HEK293 (cell line): ENCODE results near the gene HSPA14.

ENCODE experiments used
- CTCF ChIA-PET: fragments of 350-600 bp; formaldehyde crosslinking; extraction: SDS; loops from one replicate; lab custom pipeline; 2021; ENCODE audit warnings: antibody characterized with exemption; lab: Yijun Ruan, JAX
- POLR2A ChIA-PET: fragments of 300-600 bp; formaldehyde crosslinking; extraction: SDS; loops from one replicate; lab custom pipeline; 2020; ENCODE audit warnings: antibody characterized with exemption, inconsistent platforms; lab: Yijun Ruan, JAX
- H3K27ac ChIP-seq: fragments of 200-500 bp; sonication (Bioruptor generic); 2 replicates; pipeline ENCODE4 v1.5.1; 2014; ENCODE audit warnings: low read depth, low read length, control low read depth, inconsistent platforms; ENCODE audit errors: extremely low read depth
- H3K36me3 ChIP-seq, 2 experiments: fragments of 200-500 bp in 1 of 2; sonication (Bioruptor generic) in 1 of 2; 1 replicate in 1 of 2; 2 replicates in 1 of 2; pipeline ENCODE4 v1.5.1; 2014 to 2017; ENCODE audit warnings: inconsistent platforms in 2 of 2, low read length in 2 of 2; ENCODE audit not compliant: control insufficient read depth in 2 of 2, insufficient read depth in 1 of 2
- H3K4me1 ChIP-seq: fragments of 200-500 bp; sonication (Bioruptor generic); 2 replicates; pipeline ENCODE4 v1.5.1; 2014; ENCODE audit warnings: mild to moderate bottlenecking, low read length, inconsistent platforms; ENCODE audit not compliant: control insufficient read depth, insufficient read depth
- H3K4me3 ChIP-seq: 2 replicates; pipeline ENCODE4 v1.5.1; 2011; ENCODE audit warnings: low read depth, mild to moderate bottlenecking, control low read depth, low read length, moderate library complexity
- H3K9me3 ChIP-seq: fragments of 200-500 bp; sonication (Bioruptor generic); 2 replicates; pipeline ENCODE4 v1.5.1; 2014; ENCODE audit warnings: low read depth, low read length, inconsistent platforms; ENCODE audit not compliant: control insufficient read depth, insufficient read depth
- BCL11B ChIP-seq: fragments of 450-650 bp; formaldehyde crosslinking; IDR thresholded peaks from 2 replicates; pipeline ENCODE4 v1.5.1; 2016; ENCODE audit warnings: low read depth, missing biosample characterization, missing genetic modification characterization
- KLF1 ChIP-seq: fragments of 450-650 bp; formaldehyde crosslinking; IDR thresholded peaks from 2 replicates; pipeline ENCODE4 v1.5.1; 2016; ENCODE audit warnings: missing biosample characterization, missing genetic modification characterization
- KLF17 ChIP-seq: fragments of 450-650 bp; formaldehyde crosslinking; IDR thresholded peaks from 2 replicates; pipeline ENCODE4 v1.5.1; 2016; ENCODE audit warnings: missing biosample characterization, missing genetic modification characterization
- PRDM1 ChIP-seq: fragments of 450-650 bp; formaldehyde crosslinking; IDR thresholded peaks from 2 replicates; pipeline ENCODE4; 2016; ENCODE audit warnings: missing biosample characterization, missing genetic modification characterization
- TCF7L2 ChIP-seq: IDR thresholded peaks from 2 replicates; pipeline ENCODE4 v1.6.1; 2011; ENCODE audit warnings: low read depth, mild to moderate bottlenecking, inconsistent platforms, low read length, moderate library complexity, borderline replicate concordance
- YY2 ChIP-seq: fragments of 450-650 bp; formaldehyde crosslinking; IDR thresholded peaks from 2 replicates; pipeline ENCODE4 v1.5.1; 2016; ENCODE audit warnings: missing biosample characterization, missing genetic modification characterization
- ZBTB1 ChIP-seq: fragments of 450-650 bp; formaldehyde crosslinking; IDR thresholded peaks from 2 replicates; pipeline ENCODE4 v1.5.1; 2016; ENCODE audit warnings: missing biosample characterization, missing genetic modification characterization
- ZBTB48 ChIP-seq: fragments of 450-650 bp; formaldehyde crosslinking; IDR thresholded peaks from 2 replicates; pipeline ENCODE4 v1.5.1; 2016; ENCODE audit warnings: missing biosample characterization, missing genetic modification characterization
- ZNF132 ChIP-seq: fragments of 450-650 bp; formaldehyde crosslinking; IDR thresholded peaks from 2 replicates; pipeline ENCODE4 v1.5.1; 2017; ENCODE audit warnings: missing biosample characterization, missing genetic modification characterization, borderline replicate concordance
- ZNF140 ChIP-seq: fragments of 450-650 bp; formaldehyde crosslinking; IDR thresholded peaks from 2 replicates; pipeline ENCODE4 v1.5.1; 2016; ENCODE audit warnings: missing biosample characterization, missing genetic modification characterization
- ZNF302 ChIP-seq: fragments of 450-650 bp; formaldehyde crosslinking; IDR thresholded peaks from 2 replicates; pipeline ENCODE4 v1.5.1; 2016; ENCODE audit warnings: missing biosample characterization, missing genetic modification characterization, low read depth
- ZNF341 ChIP-seq: fragments of 450-650 bp; formaldehyde crosslinking; IDR thresholded peaks from 2 replicates; pipeline ENCODE4; 2016; ENCODE audit warnings: low read depth, missing biosample characterization, missing genetic modification characterization
- ZNF501 ChIP-seq: fragments of 450-650 bp; formaldehyde crosslinking; IDR thresholded peaks from 2 replicates; pipeline ENCODE4 v1.5.1; 2016; ENCODE audit warnings: missing biosample characterization, missing genetic modification characterization
- ZNF529 ChIP-seq: fragments of 450-650 bp; formaldehyde crosslinking; IDR thresholded peaks from 2 replicates; pipeline ENCODE4 v1.5.1; 2017; ENCODE audit warnings: missing genetic modification characterization, missing biosample characterization; ENCODE audit not compliant: insufficient replicate concordance
- ZNF560 ChIP-seq: fragments of 450-650 bp; formaldehyde crosslinking; IDR thresholded peaks from 2 replicates; pipeline ENCODE4 v1.5.1; 2017; ENCODE audit warnings: missing biosample characterization, missing genetic modification characterization, borderline replicate concordance
- ZNF658 ChIP-seq: fragments of 450-650 bp; formaldehyde crosslinking; IDR thresholded peaks from 2 replicates; pipeline ENCODE4; 2016; ENCODE audit warnings: missing biosample characterization, missing genetic modification characterization
- ZNF701 ChIP-seq: fragments of 450-650 bp; formaldehyde crosslinking; IDR thresholded peaks from 2 replicates; pipeline ENCODE4 v1.5.1; 2016; ENCODE audit warnings: missing biosample characterization, missing genetic modification characterization
- ZNF76 ChIP-seq: fragments of 450-650 bp; formaldehyde crosslinking; IDR thresholded peaks from 2 replicates; pipeline ENCODE4; 2016; ENCODE audit warnings: low read depth, missing biosample characterization, missing genetic modification characterization, borderline replicate concordance
- ZNF843 ChIP-seq: fragments of 450-650 bp; formaldehyde crosslinking; IDR thresholded peaks from 2 replicates; pipeline ENCODE4 v1.5.1; 2016; ENCODE audit warnings: missing biosample characterization, missing genetic modification characterization
- TF ChIP-seq, protein P1 (sequence below): fragments of 450-650 bp; formaldehyde crosslinking; IDR thresholded peaks from 2 replicates; pipeline ENCODE4 v1.5.1; 2016; ENCODE audit warnings: missing biosample characterization, missing genetic modification characterization
- TF ChIP-seq, protein P2 (sequence below): fragments of 450-650 bp; formaldehyde crosslinking; IDR thresholded peaks from 2 replicates; pipeline ENCODE4 v1.5.1; 2016; ENCODE audit warnings: missing biosample characterization, missing genetic modification characterization

HSPA14 gene

GRCh38 chr10:14880229-14880628 lies 42.1 kb downstream of the HSPA14 start:
- Histone ChIP-seq H3K4me1 (no peaks in the 10 kb centered on the region), H3K27ac (no peak overlapping the region)
- POLR2A ChIA-PET = interaction anchor here (1.1 to 4.9 kb wide), 2 partner anchors 13 to 42 kb away, joined by 3 to 68 read pairs; partner anchors contain the start of genes CDNF, HSPA14 and MSANTD7
- TF ChIP-seq ZBTB48 (peak; percentile 22; the same call in 1 of the 2 replicates), PRDM1 (tag by site-specific recombination) (peak; percentile 61), ZNF529 (tag by site-specific recombination) (no peak), ZNF302 (no peak), ZNF658 (no peak), ZNF560 (tag by site-specific recombination) (no peak), ZNF843 (no peak)
- TF ChIP-seq, protein P1, sequence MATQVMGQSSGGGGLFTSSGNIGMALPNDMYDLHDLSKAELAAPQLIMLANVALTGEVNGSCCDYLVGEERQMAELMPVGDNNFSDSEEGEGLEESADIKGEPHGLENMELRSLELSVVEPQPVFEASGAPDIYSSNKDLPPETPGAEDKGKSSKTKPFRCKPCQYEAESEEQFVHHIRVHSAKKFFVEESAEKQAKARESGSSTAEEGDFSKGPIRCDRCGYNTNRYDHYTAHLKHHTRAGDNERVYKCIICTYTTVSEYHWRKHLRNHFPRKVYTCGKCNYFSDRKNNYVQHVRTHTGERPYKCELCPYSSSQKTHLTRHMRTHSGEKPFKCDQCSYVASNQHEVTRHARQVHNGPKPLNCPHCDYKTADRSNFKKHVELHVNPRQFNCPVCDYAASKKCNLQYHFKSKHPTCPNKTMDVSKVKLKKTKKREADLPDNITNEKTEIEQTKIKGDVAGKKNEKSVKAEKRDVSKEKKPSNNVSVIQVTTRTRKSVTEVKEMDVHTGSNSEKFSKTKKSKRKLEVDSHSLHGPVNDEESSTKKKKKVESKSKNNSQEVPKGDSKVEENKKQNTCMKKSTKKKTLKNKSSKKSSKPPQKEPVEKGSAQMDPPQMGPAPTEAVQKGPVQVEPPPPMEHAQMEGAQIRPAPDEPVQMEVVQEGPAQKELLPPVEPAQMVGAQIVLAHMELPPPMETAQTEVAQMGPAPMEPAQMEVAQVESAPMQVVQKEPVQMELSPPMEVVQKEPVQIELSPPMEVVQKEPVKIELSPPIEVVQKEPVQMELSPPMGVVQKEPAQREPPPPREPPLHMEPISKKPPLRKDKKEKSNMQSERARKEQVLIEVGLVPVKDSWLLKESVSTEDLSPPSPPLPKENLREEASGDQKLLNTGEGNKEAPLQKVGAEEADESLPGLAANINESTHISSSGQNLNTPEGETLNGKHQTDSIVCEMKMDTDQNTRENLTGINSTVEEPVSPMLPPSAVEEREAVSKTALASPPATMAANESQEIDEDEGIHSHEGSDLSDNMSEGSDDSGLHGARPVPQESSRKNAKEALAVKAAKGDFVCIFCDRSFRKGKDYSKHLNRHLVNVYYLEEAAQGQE (tag by site-specific recombination) = peak; percentile 97
- TF ChIP-seq, protein P2, sequence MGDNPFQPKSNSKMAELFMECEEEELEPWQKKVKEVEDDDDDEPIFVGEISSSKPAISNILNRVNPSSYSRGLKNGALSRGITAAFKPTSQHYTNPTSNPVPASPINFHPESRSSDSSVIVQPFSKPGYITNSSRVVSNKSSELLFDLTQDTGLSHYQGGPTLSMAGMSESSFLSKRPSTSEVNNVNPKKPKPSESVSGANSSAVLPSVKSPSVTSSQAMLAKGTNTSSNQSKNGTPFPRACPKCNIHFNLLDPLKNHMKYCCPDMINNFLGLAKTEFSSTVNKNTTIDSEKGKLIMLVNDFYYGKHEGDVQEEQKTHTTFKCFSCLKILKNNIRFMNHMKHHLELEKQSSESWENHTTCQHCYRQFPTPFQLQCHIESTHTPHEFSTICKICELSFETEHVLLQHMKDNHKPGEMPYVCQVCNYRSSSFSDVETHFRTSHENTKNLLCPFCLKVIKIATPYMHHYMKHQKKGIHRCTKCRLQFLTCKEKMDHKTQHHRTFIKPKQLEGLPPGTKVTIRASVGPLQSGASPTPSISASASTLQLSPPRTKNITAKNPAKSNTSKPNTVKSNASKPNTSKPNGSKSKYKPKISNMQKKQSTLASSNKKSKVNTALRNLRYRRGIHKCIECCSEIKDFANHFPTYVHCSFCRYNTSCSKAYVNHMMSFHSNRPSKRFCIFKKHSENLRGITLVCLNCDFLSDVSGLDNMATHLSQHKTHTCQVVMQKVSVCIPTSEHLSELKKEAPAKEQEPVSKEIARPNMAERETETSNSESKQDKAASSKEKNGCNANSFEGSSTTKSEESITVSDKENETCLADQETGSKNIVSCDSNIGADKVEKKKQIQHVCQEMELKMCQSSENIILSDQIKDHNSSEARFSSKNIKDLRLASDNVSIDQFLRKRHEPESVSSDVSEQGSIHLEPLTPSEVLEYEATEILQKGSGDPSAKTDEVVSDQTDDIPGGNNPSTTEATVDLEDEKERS (tag by site-specific recombination) = no peak
- TF ChIP-seq, all 188 proteins: peak for 3
- peaks cover 9 to 41% of the 10 kb centered on the region in 2 experiments; a peak in 2 of 3 replicates for H3K36me3 ChIP-seq
- peak overlapping the region; percentile 82 for H3K4me3 ChIP-seq
- no peaks in the 10 kb centered on the region for H3K9me3 ChIP-seq
- CTCF ChIA-PET = interaction anchor here (0.8 kb wide), 1 partner anchor 23 kb away, joined by 4 read pairs; no protein-coding TSS in a partner anchor

GRCh38 chr10:14884082-14884481 lies 46.0 kb downstream of the HSPA14 start:
- TF ChIP-seq KLF17 (tag by site-specific recombination) (no peak), ZNF140 (tag by site-specific recombination) (peak; percentile 71; the same call in 1 of the 2 replicates)
- TF ChIP-seq, all 188 proteins: peak for 1
- ChIA-PET CTCF (no interaction called here), POLR2A (no interaction called here)
- H3K9me3 ChIP-seq = no peaks in the 10 kb centered on the region
- no peaks in the 10 kb centered on the region for H3K4me1 ChIP-seq
- peaks cover 20 to 58% of the 10 kb centered on the region in 2 experiments; a peak in 2 of 3 replicates for H3K36me3 ChIP-seq
- H3K27ac ChIP-seq = no peak overlapping the region
- no peak overlapping the region for H3K4me3 ChIP-seq

DNA sequence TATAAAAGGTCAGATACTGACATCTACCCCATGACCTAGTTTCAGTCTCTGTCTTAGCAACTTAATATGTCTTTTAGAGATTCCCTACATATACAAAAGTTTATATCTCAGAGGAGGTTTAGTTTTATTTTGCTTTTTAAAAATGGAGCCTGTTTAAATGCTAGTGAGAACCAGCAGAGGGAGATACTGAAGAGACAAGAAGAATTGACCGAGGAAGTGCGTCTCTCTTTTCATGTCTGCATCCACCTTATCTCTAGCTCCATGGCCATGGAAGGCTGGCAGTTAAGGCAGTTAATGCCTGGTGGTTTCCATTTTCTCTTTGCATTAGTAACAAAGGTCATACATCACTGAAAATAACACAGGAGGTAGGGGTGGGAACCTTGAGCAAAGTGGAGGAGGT lies 51.2 kb downstream of the HSPA14 start:
- H3K36me3 ChIP-seq = peaks cover 11 to 40% of the 10 kb centered on the region in 2 experiments; a peak in 2 of 3 replicates
- H3K4me1 ChIP-seq = no peaks in the 10 kb centered on the region
- no peaks in the 10 kb centered on the region for H3K9me3 ChIP-seq
- H3K27ac ChIP-seq = no peak overlapping the region
- no peak overlapping the region for H3K4me3 ChIP-seq
- CTCF ChIA-PET = interaction anchor here (0.6 to 1.6 kb wide), 5 partner anchors 10 to 669 kb away, joined by 3 to 7 read pairs (median 4); no protein-coding TSS in a partner anchor
- POLR2A ChIA-PET = no interaction called here
- no peak for TF ChIP-seq ZBTB1
- no peak for TF ChIP-seq TCF7L2
- no peak for TF ChIP-seq BCL11B (tag by site-specific recombination)
- no peak for TF ChIP-seq ZNF341
- no peak for TF ChIP-seq YY2 (tag by site-specific recombination)
- no peak for TF ChIP-seq ZNF76 (tag by site-specific recombination)
- no peak for TF ChIP-seq KLF1 (tag by site-specific recombination)
- TF ChIP-seq ZNF701 (tag by site-specific recombination) = no peak
- no peak for TF ChIP-seq ZNF132 (tag by site-specific recombination)
- TF ChIP-seq ZNF501 (tag by site-specific recombination) = no peak
- TF ChIP-seq ZBTB48 = no peak
